ENCODE data around the gene TRAPPC6A.

DNA sequence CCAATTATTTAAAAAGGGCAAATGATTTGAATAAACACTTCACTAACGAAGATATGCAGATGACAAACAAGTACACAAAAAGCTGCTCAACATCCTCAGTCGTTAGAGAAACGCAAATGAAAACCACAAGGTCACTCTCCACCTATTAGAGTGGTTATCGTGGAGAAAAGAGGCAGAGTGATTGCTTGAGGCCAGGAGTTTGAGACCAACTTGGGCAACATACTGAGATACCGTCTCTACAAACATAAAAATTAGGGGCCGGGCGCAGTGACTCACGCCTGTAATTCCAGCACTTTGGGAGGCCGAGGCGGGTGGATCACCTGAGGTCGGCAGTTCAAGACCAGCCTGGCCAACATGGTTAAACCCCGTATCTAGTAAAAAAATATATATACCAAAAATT lies 27.8 kb upstream of the TRAPPC6A start:
- TF ChIP-seq POLR2AphosphoS5 (IDR thresholded peaks at IDR 0.05), result no peak
- TF ChIP-seq, protein P1, sequence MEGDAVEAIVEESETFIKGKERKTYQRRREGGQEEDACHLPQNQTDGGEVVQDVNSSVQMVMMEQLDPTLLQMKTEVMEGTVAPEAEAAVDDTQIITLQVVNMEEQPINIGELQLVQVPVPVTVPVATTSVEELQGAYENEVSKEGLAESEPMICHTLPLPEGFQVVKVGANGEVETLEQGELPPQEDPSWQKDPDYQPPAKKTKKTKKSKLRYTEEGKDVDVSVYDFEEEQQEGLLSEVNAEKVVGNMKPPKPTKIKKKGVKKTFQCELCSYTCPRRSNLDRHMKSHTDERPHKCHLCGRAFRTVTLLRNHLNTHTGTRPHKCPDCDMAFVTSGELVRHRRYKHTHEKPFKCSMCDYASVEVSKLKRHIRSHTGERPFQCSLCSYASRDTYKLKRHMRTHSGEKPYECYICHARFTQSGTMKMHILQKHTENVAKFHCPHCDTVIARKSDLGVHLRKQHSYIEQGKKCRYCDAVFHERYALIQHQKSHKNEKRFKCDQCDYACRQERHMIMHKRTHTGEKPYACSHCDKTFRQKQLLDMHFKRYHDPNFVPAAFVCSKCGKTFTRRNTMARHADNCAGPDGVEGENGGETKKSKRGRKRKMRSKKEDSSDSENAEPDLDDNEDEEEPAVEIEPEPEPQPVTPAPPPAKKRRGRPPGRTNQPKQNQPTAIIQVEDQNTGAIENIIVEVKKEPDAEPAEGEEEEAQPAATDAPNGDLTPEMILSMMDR (IDR thresholded peaks at IDR 0.05), result no peak

Data from sigmoid colon (tissue), 4 donors.